HG03280 (cell line): Measurements from ENCODE around the gene BTBD6.
A peak's percentile ranks its signal among the peaks of the same experiment; 100 is the strongest.

ENCODE experiments used
- ATAC-seq: cut with Tn5 transposase; IDR thresholded peaks from one replicate; pipeline ENCODE4 v1.9.1; 2021; ENCODE audit warnings: mild to moderate bottlenecking, moderate library complexity; ENCODE audit not compliant: unreplicated experiment

BTBD6 gene

GRCh38 chr14:105248368-105249181 lies at the start of gene BTBD6:
Gene BTBD6, plus strand, starts transcription at chr14:105248533. Its CDS starts 179 bp downstream, at chr14:105248712.
- ATAC-seq, result peak; percentile 86

GRCh38 chr14:105198588-105198987 lies 49.7 kb upstream of the BTBD6 start:
- no peak for ATAC-seq

DNA sequence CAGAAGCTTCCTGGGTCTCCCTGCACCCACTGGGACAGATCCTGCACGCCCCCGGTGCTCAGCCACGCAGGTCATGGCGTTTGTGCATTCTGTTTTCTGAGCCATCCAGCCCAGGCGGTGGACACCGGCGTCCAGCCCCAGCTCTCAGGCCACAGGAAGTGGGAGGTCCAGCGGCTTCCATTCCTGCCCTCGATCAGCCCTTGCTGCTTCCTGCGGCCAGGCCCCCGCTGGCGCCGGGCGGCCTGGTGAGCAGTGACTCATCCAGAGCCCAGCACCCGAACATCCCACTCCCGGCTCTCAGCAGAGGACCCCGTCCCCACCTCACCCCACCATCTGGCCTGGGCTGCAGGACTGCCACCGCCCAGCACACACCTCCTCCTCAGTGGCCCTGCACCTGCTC lies 49.2 kb upstream of the BTBD6 start:
- ATAC-seq, result no peak

GRCh38 chr14:105200074-105200473 lies 48.3 kb upstream of the BTBD6 start:
- ATAC-seq, result no peak

GRCh38 chr14:105200641-105201040 lies 47.7 kb upstream of the BTBD6 start:
- no peak for ATAC-seq

GRCh38 chr14:105201156-105201924 lies 47.0 kb upstream of the BTBD6 start:
- no peak for ATAC-seq

GRCh38 chr14:105201925-105202513 lies 46.3 kb upstream of the BTBD6 start:
- no peak for ATAC-seq

- no peak for ATAC-seq
Observed at GRCh38 chr14:105203057-105203531, 45.2 kb upstream of the BTBD6 start.

GRCh38 chr14:105203701-105204100 lies 44.6 kb upstream of the BTBD6 start:
- ATAC-seq, result no peak

DNA sequence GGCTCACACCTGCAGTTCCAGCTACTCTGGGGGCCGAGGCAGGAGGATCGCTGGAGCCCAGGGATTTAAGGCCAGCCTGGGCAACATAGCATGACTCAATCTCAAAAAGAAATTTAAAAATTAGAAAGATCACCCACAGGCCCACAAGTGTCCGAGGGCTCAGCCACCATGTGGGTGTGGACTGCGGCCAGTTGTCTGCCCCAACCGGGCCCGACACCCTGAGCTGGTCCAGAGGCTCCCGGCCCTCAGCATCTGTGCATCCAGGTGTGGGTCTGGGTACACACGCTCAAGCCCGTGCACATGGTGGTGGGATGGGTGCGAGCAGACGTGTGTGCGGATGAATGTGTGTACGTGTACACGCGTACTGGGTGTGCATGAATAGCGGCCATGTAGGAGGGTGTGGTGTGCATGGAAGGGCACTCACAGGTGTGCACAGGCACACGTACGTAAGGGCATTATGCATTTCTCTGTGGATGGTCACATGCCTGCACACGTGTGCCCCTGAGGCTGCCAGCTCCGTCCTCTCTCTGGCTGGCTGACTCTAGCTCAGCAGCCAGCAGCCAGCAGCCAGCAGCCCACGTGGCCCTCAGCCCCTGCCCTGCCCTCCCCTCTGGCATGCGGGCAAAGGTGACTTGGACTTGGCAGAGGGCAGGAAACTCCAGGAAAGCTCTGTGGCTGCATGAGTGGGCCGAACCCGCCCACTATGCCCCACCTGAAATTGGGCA lies 44.0 kb upstream of the BTBD6 start:
- ATAC-seq, result no peak

- ATAC-seq, result no peak
Observed at GRCh38 chr14:105204931-105205672, 43.2 kb upstream of the BTBD6 start.

DNA sequence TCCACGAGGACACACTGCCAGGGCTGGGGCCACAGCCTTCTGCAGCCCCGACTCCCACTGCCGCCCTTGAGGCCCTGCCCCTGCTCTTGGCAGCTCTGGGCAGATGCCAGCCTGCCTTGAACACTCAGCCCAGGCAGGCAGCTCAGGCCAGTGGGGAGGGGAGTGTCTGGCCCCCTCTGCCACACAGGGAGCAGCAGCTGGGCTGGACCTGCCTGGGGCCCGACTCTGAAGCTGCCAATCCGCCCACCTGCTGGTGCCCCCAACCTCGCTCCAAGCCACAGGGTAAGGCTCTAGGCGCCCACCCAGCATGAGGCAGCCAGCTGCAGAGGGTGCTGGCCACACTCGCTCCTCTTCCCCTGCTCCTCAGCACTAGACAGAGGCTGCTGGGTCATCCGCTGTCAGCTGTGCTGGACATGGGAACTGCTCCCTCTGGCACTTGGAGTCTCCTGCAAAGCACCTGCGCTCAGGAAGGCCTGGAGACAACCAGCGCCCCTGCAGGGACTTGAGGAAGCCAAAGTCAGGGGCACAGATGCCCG lies 42.6 kb upstream of the BTBD6 start:
- ATAC-seq, result no peak

- no peak for ATAC-seq
Observed at GRCh38 chr14:105206873-105207272, 41.5 kb upstream of the BTBD6 start.

DNA sequence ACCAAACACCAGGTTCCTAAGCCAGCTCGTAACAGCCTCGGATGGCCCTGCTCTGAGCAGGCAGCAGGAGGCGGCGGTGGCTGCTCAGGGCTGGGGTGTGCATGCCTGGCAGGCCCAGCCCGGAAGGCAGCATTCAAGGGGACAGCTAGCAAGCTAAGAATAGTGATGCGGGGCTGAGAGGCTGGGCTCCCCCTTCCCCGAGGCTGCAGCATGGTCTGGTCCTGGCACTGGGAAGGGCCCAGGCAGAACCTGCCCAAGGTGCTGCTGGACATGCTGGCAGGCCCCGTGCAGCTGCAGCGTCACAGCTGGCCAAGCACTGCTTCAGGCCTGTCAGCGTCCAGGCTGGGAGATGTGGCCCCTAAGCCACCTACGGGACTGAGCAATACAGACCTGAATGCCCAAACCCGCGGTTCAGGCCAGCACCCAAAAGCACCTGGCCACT lies 40.9 kb upstream of the BTBD6 start:
- ATAC-seq, result no peak

DNA sequence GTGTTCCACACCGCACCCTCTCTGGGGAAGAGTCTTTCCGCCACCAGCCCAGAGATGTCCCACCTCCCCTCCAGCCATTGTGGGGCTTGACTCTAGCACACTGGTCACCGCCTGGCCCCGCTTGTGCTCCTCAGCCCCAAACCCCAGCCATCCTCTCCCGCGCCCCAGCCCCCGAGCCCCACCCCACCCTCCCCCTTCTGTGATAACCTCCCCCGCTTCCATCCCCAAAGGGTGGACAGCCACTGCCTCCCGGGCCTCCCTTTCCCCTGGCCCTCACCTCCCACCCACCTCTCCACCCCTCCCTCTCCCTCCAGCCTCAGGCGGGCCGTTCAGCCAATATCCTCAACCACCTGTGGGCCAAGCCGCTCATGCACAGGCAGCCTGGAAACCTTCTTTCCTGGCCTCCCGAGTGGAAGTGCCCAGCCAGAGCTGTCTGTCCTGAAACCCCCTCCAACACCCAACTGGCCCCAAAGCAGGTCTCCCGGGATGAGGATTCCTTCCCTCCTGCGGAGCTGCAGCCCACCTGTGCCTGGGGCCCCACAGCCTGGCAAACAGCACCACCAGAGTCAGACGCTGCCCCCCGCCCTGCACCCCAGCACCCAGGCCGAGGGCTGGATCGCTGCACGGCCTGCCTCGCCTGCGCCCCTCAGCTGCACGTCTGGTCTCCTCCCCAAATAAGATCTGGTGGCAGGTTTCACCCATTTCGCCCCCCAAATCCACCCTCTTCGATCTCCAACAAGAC lies 40.2 kb upstream of the BTBD6 start:
- ATAC-seq, result no peak

GRCh38 chr14:105208738-105209075 lies 39.6 kb upstream of the BTBD6 start:
- no peak for ATAC-seq

- no peak for ATAC-seq
Observed at GRCh38 chr14:105209091-105209490, 39.2 kb upstream of the BTBD6 start.

- ATAC-seq, result no peak
Observed at GRCh38 chr14:105209646-105210045, 38.7 kb upstream of the BTBD6 start.

DNA sequence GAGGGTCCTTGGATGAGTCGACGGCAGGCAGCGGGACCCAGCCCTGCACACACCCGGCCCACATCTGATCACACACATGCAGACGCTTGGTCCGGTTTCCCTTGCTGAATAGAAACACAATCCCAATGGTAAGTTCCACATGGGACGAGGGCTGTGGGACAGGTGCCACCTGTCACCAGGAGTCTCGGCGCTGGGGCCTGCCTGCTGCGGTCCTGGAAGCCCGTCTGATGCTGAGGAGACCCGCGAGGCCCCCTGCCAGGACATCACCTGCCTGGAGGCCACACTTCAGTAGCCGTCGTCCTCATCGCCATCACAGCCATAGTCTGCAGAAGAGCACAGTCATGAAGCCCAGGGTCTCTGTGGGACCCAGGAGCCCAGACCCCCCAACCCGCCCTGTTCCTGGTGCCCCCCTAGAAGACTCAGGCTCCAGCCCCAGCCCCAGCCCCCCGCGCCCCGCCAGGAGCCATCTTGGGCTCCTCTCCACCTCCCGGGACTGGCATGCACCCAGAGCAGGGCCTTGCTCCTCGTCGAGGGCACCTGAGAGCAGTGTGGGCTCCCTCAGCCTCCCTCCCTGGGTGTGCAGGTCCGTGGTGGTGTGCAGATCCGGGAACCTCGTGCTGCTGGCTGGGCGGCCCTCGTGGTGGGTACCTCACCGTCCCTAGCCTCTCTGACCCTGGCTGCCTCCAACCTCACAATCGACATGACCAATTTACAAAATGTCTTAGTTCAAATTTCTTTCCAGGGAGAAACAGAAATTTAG lies 37.9 kb upstream of the BTBD6 start:
- ATAC-seq, result no peak
